Measurements from ENCODE around the gene MED29.
A peak's percentile ranks its signal among the peaks of the same experiment; 100 is the strongest.

The MED29 gene

GRCh38 chr19:39433480-39434079, 42.4 kb downstream of the MED29 start:
- no peak for DNase-seq

- no peak for DNase-seq
Observed at GRCh38 chr19:39434123-39435076, 43.2 kb downstream of the MED29 start.

- peak; percentile 100 for DNase-seq
Observed at GRCh38 chr19:39435499-39436349, 44.5 kb downstream of the MED29 start, which contains the start of gene RPS16. TSS of gene RPS16 (minus strand) at chr19:39435949. CDS start at chr19:39435895, 54 bp downstream.

DNA sequence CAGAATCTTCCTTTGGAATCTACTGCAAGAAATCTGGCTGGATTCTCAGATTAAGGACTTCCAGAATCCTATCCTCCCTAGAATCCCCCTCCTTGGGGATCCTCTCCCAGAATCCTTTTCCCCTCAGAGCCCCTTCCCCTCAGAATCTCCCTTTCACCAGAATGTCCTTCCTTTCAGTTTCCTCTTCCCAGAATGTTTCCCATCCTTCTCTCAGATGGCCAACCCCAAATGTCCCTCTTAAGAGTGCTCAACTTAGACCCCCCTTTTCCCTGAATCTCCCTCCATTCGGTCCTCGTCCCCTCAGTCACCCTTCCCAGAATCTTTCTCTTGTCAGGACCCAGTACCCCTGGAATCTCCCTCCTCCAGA, 45.2 kb downstream of the MED29 start:
- DNase-seq: no peak

DNA sequence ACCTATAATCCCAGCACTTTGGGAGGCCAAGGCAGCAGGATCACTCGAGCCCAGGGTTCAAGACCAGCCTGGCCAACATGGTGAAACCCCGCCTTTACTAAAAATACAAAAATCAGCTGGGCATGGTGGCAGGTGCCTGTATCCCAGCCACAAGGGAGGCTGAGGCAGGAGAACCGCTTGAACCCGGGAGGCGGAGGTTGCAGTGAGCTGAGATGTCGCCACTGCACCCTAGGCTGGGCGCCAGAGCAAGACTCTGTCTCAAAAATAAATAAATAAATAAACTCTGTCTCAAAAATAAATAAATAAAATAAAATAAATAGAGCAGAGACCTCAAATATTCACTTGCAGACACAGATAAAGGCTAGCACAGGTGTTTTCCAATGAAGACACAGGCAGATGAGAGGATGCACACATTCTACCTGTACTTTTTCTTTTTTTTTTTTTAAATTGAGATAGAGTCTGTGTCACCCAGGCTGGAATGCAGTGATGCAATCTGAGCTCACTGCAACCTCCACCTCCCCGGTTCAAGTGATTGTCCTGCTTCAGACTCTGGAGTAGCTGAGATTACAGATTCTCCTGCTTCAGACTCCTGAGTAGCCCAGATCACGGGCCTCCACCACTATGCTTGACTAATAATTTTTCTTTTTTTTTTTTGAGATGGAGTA, 47.2 kb downstream of the MED29 start:
- no peak for DNase-seq

GRCh38 chr19:39444598-39445195, 53.5 kb downstream of the MED29 start:
- peak; percentile 50 for DNase-seq

DNA sequence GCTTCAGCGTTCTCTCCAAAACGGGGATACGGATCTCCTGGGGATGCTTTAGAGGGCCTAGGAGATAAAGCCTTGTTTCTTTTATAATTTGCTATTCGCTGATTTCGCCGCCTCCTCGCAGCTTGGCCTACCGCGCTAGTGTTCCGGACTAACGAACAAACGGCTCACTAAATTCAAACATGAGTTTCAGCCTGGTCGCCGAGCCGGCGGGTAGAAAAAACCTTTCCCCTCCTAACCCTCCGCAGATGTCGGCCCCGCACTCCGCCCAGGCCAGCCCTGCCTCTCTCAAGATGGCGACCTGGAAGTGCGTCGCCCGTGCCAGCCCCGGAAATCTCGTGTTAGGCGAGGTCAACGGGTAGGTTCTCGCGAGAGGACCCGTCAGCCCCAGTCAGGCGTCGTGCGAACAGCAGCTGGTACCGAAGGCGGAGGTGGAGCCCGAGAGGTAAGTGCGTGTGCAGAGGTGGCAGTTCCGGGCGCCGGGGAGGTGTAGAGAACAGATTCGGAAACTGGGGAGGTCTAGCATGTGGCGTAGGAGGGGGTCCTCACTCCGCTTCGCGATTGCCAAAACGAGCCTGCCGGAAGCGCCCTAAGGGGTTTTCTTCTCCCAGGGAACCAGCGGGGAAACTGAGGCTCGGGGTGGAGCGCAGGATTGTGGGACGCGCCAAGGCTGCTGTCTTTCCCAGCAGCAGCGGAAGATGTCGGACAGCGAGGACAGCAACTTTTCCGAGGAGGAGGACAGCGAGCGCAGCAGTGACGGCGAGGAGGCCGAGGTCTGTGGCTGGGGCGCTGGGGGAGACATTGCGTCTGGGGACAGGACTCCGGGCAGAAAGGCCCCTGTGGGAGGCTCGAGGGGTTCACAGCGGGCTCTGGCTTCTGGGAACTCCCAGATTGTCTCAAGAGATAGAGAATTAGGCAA, 54.3 kb downstream of the MED29 start, which contains the start of gene SUPT5H:
Gene SUPT5H (plus strand): TSS at position 387 of the 916 bp plus-strand sequence. CDS start 309 bp downstream, at position 696.
- DNase-seq: peak; percentile 99

- DNase-seq: no peak
Observed at GRCh38 chr19:39446365-39447084, 55.3 kb downstream of the MED29 start.

GRCh38 chr19:39448271-39448670, 57.1 kb downstream of the MED29 start:
- DNase-seq: no peak

GRCh38 chr19:39449116-39449797, 58.1 kb downstream of the MED29 start:
- DNase-seq: no peak
